SK-N-SH (cell line): Measurements from ENCODE around the gene IL2RA. TPM values are rescaled to one million over a fixed set of nuclear protein-coding genes. Genes with fewer than 3 reads are reported as not detected.

Source experiments
- CTCF ChIA-PET: fragments of 300-600, 350-600 bp; formaldehyde crosslinking; extraction: SDS; loops from one replicate; lab custom pipeline; 2021; lab: Yijun Ruan, JAX
- POLR2A ChIA-PET: fragments of 350-600 bp; sonication (Branson Sonifier 250); formaldehyde crosslinking; extraction: SDS; loops from one replicate; lab custom pipeline; 2020; ENCODE audit warnings: antibody characterized with exemption, inconsistent platforms; lab: Yijun Ruan, JAX
- DNase-seq: peaks from one replicate; pipeline ENCODE4 v3.0.0; 2012
- H2AFZ ChIP-seq: fragments of 200-600 bp; sonication (generic); 2 replicates; pipeline ENCODE4 v1.8.1; 2016; ENCODE audit warnings: antibody characterized with exemption, mild to moderate bottlenecking, low read depth
- H3F3A ChIP-seq: fragments of 200-600 bp; sonication (generic); replicated peaks from 2 replicates; pipeline ENCODE3; 2016; ENCODE audit warnings: antibody characterized with exemption, mild to moderate bottlenecking; ENCODE audit not compliant: insufficient read depth
- H3K27ac ChIP-seq, 2 experiments: fragments of 200-500 bp in 1 of 2; fragments of 200-600 bp in 1 of 2; sonication (Bioruptor generic) in 1 of 2; sonication (generic), shearing (Covaris generic) in 1 of 2; 2 replicates each; pipeline versions ENCODE4 v1.5.1 to v1.6.1; 2014 to 2016; ENCODE audit warnings: low read depth in 2 of 2, inconsistent platforms in 1 of 2, low read length in 1 of 2, mild to moderate bottlenecking in 1 of 2, mixed read lengths in 1 of 2
- H3K27me3 ChIP-seq: fragments of 200-600 bp; sonication (generic), shearing (Covaris generic); 2 replicates; pipeline ENCODE4 v1.6.1; 2016; ENCODE audit warnings: mixed run types; ENCODE audit not compliant: insufficient read depth
- H3K36me3 ChIP-seq, 2 experiments: fragments of 200-500 bp in 1 of 2; fragments of 200-600 bp in 1 of 2; sonication (Bioruptor generic) in 1 of 2; sonication (generic) in 1 of 2; replicated peaks in 1 of 2; 2 replicates each; pipeline versions ENCODE3 to v1.5.1; 2014 to 2016; ENCODE audit warnings: low read length in 1 of 2, mild to moderate bottlenecking in 1 of 2; ENCODE audit not compliant: insufficient read depth in 2 of 2, control insufficient read depth in 1 of 2
- H3K4me1 ChIP-seq, 2 experiments: fragments of 200-500 bp in 1 of 2; fragments of 200-600 bp in 1 of 2; sonication (Bioruptor generic) in 1 of 2; sonication (generic), shearing (Covaris generic) in 1 of 2; 2 replicates each; pipeline versions ENCODE4 v1.5.1 to v1.6.1; 2014 to 2016; ENCODE audit warnings: low read depth in 1 of 2, low read length in 1 of 2, mixed run types in 1 of 2; ENCODE audit not compliant: insufficient read depth in 2 of 2, control insufficient read depth in 1 of 2
- H3K4me2 ChIP-seq: fragments of 200-600 bp; sonication (generic), shearing (Covaris generic); 2 replicates; pipeline ENCODE4 v1.6.1; 2017; ENCODE audit warnings: mixed run types
- H3K4me3 ChIP-seq, 2 experiments: fragments of 200-500 bp in 1 of 2; fragments of 200-600 bp in 1 of 2; sonication (Bioruptor generic) in 1 of 2; sonication (generic), shearing (Covaris generic) in 1 of 2; 2 replicates each; pipeline versions ENCODE4 v1.5.1 to v1.8.1; 2014 to 2016; ENCODE audit warnings: low read depth in 2 of 2, inconsistent platforms in 1 of 2, low read length in 1 of 2, mild to moderate bottlenecking in 1 of 2, mixed read lengths in 1 of 2, moderate library complexity in 1 of 2
- H3K79me2 ChIP-seq: fragments of 200-600 bp; sonication (generic); 2 replicates; pipeline ENCODE4 v1.8.1; 2017; ENCODE audit warnings: mild to moderate bottlenecking; ENCODE audit not compliant: insufficient read depth
- H3K9ac ChIP-seq: fragments of 200-600 bp; sonication (generic); 2 replicates; pipeline ENCODE4 v1.6.1; 2017; ENCODE audit warnings: mixed run types
- H3K9me2 ChIP-seq: fragments of 200-600 bp; sonication (generic); 2 replicates; pipeline ENCODE4 v1.6.1; 2017; ENCODE audit warnings: mixed run types
- H3K9me3 ChIP-seq: fragments of 200-600 bp; sonication (generic); 2 replicates; pipeline ENCODE4 v1.6.1; 2017; ENCODE audit warnings: mixed run types, mild to moderate bottlenecking, moderate library complexity
- H4K20me1 ChIP-seq: fragments of 200-600 bp; sonication (generic); 2 replicates; pipeline ENCODE4 v1.6.1; 2017; ENCODE audit warnings: mild to moderate bottlenecking, mixed run types; ENCODE audit not compliant: insufficient read depth
- CHD2 ChIP-seq: fragments of 150-350 bp; IDR thresholded peaks from 2 replicates; pipeline ENCODE4 v1.6.1; 2018; ENCODE audit warnings: low read length; ENCODE audit not compliant: partially characterized antibody
- CTCF ChIP-seq: fragments of 200-600 bp; sonication (generic); IDR thresholded peaks from 2 replicates; pipeline ENCODE4 v1.6.1; 2017; ENCODE audit warnings: antibody characterized with exemption, mild to moderate bottlenecking, moderate library complexity
- EZH2phosphoT487 ChIP-seq: fragments of 200-600 bp; sonication (generic); IDR thresholded peaks from 2 replicates; pipeline ENCODE4 v1.6.1; 2017; ENCODE audit warnings: low read depth, mixed run types, mild to moderate bottlenecking, antibody characterized with exemption, moderate library complexity, borderline replicate concordance
- MEF2A ChIP-seq: IDR thresholded peaks from 2 replicates; pipeline ENCODE4 v1.4.0; 2012; ENCODE audit warnings: low read depth, borderline replicate concordance
- MXI1 ChIP-seq: IDR thresholded peaks from 2 replicates; pipeline ENCODE4 v1.6.1; 2012; ENCODE audit warnings: mild to moderate bottlenecking, low read depth, low read length, improper control_type of control experiment
- PBX3 ChIP-seq: IDR thresholded peaks from 2 replicates; pipeline ENCODE4; 2012
- POLR2AphosphoS5 ChIP-seq: IDR thresholded peaks from 2 replicates; pipeline ENCODE4 v1.6.1; 2012; ENCODE audit warnings: low read depth, low read length
- RXRA ChIP-seq: IDR thresholded peaks from 2 replicates; pipeline ENCODE4 v1.4.0; 2012; ENCODE audit warnings: low read depth, mild to moderate bottlenecking, borderline replicate concordance
- SIN3A ChIP-seq: IDR thresholded peaks from 2 replicates; pipeline ENCODE4 v1.6.1; 2012; ENCODE audit warnings: low read depth, mild to moderate bottlenecking, low read length, moderate library complexity, borderline replicate concordance
- ZBTB33 ChIP-seq: IDR thresholded peaks from 2 replicates; pipeline ENCODE4 v1.4.0; 2012; ENCODE audit warnings: low read depth, borderline replicate concordance
- WGBS: methylation state at CpG from one replicate; pipeline ENCODE4 v1.1.6; 2017; ENCODE audit warnings: low lambda C conversion rate; 5-methylcytosine and 5-hydroxymethylcytosine counted together
- polyA plus RNA-seq, 3 experiments: library from polyadenylated mRNA; depleted of rRNA; stranded (reverse); fragments of >200 nt; gene quantifications; 2 replicates each; pipeline ENCODE4 v1.2.3, GENCODE V29; 2012
- TF ChIP-seq, protein P1 (sequence below): fragments of 150-350 bp; IDR thresholded peaks from 2 replicates; pipeline ENCODE4 v1.6.1; 2016; ENCODE audit warnings: mild to moderate bottlenecking, low read depth, low read length
- TF ChIP-seq, protein P2 (sequence below): fragments of 150-350 bp; IDR thresholded peaks from 2 replicates; pipeline ENCODE4 v1.6.1; 2017; ENCODE audit warnings: antibody characterized with exemption, low read length, low read depth, borderline replicate concordance

The IL2RA gene
- polyA plus RNA-seq, 1 of the 3 experiments (the other 2 are of a cell fraction) = not detected

- TF ChIP-seq PBX3 (no peak), ZBTB33 (no peak), POLR2AphosphoS5 (no peak), SIN3A (no peak), RXRA (no peak)
- TF ChIP-seq, protein P1, sequence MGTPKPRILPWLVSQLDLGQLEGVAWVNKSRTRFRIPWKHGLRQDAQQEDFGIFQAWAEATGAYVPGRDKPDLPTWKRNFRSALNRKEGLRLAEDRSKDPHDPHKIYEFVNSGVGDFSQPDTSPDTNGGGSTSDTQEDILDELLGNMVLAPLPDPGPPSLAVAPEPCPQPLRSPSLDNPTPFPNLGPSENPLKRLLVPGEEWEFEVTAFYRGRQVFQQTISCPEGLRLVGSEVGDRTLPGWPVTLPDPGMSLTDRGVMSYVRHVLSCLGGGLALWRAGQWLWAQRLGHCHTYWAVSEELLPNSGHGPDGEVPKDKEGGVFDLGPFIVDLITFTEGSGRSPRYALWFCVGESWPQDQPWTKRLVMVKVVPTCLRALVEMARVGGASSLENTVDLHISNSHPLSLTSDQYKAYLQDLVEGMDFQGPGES = no peak
- TF ChIP-seq, protein P2, sequence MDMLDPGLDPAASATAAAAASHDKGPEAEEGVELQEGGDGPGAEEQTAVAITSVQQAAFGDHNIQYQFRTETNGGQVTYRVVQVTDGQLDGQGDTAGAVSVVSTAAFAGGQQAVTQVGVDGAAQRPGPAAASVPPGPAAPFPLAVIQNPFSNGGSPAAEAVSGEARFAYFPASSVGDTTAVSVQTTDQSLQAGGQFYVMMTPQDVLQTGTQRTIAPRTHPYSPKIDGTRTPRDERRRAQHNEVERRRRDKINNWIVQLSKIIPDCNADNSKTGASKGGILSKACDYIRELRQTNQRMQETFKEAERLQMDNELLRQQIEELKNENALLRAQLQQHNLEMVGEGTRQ = no peak
Observed at GRCh38 chr10:6082496-6083395, 20.6 kb upstream of the IL2RA start (continued).

DNA sequence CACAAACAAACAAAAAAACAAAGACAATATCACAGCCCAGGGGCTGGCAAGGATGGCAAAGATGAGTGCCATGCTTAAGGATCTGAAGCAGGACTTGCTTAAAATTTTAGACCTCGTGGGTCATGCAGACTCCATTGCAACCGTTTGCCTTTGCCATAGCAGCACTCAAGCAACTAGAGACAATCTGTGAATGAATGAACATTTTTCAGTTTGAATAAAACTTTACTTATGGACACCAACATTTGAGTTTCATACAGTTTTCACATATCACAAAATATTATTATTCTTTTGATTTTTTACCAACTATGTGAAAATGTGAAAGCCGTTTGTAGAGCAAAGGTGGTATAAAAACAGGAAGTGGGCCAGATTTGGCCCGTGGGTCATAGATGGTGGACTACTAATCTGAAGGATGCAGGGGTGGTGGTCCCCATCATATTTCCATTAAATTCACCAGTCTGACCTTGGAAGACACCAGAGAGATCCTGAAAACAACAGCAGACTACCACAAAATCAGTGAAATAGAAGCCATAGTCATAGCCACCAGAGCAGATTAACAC lies 18.3 kb upstream of the IL2RA start:
- Histone ChIP-seq H3K4me2 (no peak overlapping the region), H3K27me3 (peaks cover 41% of the 10 kb centered on the region), H2AFZ (no peak overlapping the region), H3K27ac (no peak overlapping the region), H4K20me1 (no peaks in the 10 kb centered on the region), H3K4me1 (no peaks in the 10 kb centered on the region), H3K4me3 (no peak overlapping the region), H3K36me3 (no peaks in the 10 kb centered on the region), H3K9me3 (no peaks in the 10 kb centered on the region), H3F3A (no peaks in the 10 kb centered on the region), H3K9me2 (no peaks in the 10 kb centered on the region), H3K79me2 (no peaks in the 10 kb centered on the region), H3K9ac (no peak overlapping the region)
- 26% methylated on average over 4 of the region's 4 CpGs for WGBS
- ChIA-PET CTCF (no interaction called here), POLR2A (no interaction called here)
- DNase-seq = no peak
- TF ChIP-seq EZH2phosphoT487 = no peak
- no peak for TF ChIP-seq MXI1
- TF ChIP-seq MEF2A = no peak
- no peak for TF ChIP-seq CTCF
- TF ChIP-seq ZBTB33 = no peak
- no peak for TF ChIP-seq CHD2
